Measurements from ENCODE around the gene PRKAA1. TPM values are rescaled to one million over a fixed set of nuclear protein-coding genes. Genes with fewer than 3 reads are reported as not detected.

PRKAA1 gene
- total and polyA plus RNA-seq, 9 donors, result 22.9 to 77.1 (median 58.1) TPM

DNA sequence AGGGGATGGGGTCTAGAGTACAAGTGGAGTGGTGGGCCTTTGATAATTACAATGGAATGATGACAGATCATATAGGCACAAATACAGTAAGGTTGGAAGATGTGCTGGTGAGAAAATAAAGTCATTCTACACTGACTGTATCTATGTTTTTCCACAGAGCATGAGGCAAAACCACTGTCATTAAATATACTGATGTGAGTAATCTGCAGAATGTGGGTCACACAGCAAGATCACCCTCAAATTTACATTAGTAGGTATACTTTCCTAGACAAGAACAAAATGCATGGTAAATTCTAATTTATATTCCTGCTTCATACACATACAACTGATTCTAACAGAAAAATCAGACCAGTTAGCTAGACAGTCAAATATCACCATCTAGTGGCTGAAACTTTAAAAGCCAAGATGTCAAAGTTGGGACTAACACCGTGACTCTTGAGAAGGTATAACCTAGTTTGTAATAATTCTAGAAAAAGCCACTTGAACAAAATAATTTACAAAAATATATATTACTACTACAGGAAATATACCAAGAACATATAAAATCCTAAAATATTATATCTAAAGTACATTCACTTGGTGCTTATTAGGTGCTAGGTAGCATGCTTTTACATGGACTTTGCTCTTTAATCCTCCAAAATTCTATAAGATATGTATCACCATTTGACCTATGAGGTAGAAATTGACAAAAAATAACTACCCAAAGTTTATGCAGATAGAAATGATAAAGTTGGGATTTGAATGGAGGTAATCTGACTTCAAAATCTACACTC, 61.9 kb downstream of the PRKAA1 start:
- Histone ChIP-seq H3K27me3 (no peaks in the 10 kb centered on the region), H3K4me1 (ENCODE audit: insufficient read depth) (peaks cover 4% of the 10 kb centered on the region), H3K27ac (no peak overlapping the region), H3K4me3 (no peak overlapping the region), H3K9me3 (no peaks in the 10 kb centered on the region), H3K36me3 (no peaks in the 10 kb centered on the region)
- DNase-seq, result no peak
- 13 to 24% (median 17%) methylated on average over 1 of the region's 1 CpG for WGBS, 3 donors
- intact Hi-C loops (cut with DNase I), result no loop called here
- TF ChIP-seq POLR2A (IDR thresholded peaks at IDR 0.05), result no peak
- TF ChIP-seq, protein P1, sequence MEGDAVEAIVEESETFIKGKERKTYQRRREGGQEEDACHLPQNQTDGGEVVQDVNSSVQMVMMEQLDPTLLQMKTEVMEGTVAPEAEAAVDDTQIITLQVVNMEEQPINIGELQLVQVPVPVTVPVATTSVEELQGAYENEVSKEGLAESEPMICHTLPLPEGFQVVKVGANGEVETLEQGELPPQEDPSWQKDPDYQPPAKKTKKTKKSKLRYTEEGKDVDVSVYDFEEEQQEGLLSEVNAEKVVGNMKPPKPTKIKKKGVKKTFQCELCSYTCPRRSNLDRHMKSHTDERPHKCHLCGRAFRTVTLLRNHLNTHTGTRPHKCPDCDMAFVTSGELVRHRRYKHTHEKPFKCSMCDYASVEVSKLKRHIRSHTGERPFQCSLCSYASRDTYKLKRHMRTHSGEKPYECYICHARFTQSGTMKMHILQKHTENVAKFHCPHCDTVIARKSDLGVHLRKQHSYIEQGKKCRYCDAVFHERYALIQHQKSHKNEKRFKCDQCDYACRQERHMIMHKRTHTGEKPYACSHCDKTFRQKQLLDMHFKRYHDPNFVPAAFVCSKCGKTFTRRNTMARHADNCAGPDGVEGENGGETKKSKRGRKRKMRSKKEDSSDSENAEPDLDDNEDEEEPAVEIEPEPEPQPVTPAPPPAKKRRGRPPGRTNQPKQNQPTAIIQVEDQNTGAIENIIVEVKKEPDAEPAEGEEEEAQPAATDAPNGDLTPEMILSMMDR (IDR thresholded peaks at IDR 0.05), result peak in 2 of 3 donors; percentile 13 to 28

DNA sequence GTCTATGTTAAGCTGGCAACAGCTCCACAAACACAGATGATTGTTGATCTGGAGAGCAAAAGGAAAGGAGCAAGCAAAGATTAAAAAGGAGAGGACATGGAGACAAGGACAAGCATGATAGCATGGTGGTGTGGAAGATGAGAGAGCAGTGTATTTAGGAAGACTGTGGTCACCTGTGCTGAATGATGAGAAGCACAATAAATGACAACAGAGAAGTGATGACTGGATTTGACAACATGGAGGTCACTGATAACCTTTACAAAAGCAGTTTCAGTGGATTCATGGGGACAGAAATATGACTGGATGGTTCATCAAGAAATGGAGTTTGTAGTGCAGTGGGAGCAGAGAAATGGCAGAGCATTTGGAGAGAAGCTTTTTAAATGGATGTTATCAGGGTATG, 62.6 kb downstream of the PRKAA1 start:
- no peak for TF ChIP-seq POLR2A (IDR thresholded peaks at IDR 0.05)
- TF ChIP-seq EP300 (IDR thresholded peaks at IDR 0.05), result no peak
- TF ChIP-seq, protein P1 (IDR thresholded peaks at IDR 0.05), result no peak
- peaks cover 4% of the 10 kb centered on the region for H3K4me1 ChIP-seq (ENCODE audit: insufficient read depth)
- no peak overlapping the region for H3K27ac ChIP-seq
- no peaks in the 10 kb centered on the region for H3K36me3 ChIP-seq
- intact Hi-C loops (cut with DNase I), result no loop called here
- no peak for DNase-seq
- no peaks in the 10 kb centered on the region for H3K27me3 ChIP-seq
- no peak overlapping the region for H3K4me3 ChIP-seq
- no peaks in the 10 kb centered on the region for H3K9me3 ChIP-seq

DNA sequence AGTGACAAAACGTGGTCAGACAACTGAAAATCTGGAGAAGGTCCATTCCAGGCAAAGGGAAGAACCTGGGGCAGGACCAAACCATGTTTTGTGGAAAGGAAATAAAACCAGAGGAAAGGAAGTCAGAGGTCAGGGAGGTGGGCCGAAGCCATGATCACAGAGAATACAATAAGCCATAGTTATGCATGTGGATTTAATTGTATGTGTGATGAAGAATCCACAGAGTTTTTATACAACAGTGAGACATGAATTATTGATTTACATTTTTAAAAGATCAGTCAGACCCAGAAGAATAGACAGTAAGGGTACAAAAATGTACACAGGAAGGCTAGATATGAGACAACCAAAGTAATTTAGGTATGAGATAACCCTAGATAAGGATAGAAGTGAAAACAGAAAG, 63.2 kb downstream of the PRKAA1 start:
- Histone ChIP-seq H3K4me3 (no peak overlapping the region), H3K27ac (no peak overlapping the region), H3K9me3 (no peaks in the 10 kb centered on the region), H3K36me3 (no peaks in the 10 kb centered on the region), H3K27me3 (no peaks in the 10 kb centered on the region), H3K4me1 (ENCODE audit: insufficient read depth) (peaks cover 4% of the 10 kb centered on the region)
- intact Hi-C loops (cut with DNase I), result no loop called here
- TF ChIP-seq EP300 (IDR thresholded peaks at IDR 0.05), result no peak
- no peak for TF ChIP-seq POLR2A (IDR thresholded peaks at IDR 0.05)
- TF ChIP-seq, protein P1 (IDR thresholded peaks at IDR 0.05), result no peak
- 64 to 74% (median 70%) methylated on average over 2 of the region's 2 CpGs for WGBS, 3 donors
- no peak for DNase-seq

DNA sequence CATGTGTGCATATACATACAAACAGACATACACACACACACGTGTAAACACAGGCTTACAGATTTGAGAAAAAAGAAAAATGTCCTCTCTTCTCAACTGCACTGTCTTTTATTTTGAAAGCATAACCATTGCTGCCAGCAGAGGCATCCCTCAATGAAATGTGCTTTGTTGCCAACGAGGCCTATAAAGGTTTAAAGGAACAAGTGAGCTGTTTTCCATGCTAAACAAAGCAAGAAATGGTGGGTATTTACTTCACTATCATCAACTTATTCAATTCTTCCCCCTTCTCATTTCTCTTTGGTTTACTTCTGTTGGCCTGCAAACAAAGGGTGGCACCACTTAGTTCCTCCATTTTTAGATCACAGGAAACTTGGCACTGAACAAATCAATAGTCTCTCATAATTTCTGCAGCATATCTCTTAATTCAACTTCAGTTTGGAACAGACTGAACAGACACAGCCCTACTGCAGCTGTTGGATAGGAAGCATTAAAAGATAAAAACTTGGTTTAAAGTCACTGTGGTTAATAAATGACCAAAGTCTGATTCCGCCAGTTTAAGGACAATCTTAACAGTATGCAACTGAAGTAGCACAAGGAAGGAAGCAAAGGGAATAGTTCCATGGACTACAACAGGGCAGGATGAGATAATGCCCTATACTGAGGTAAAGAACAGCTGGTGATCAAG, 64.2 kb downstream of the PRKAA1 start:
- no peaks in the 10 kb centered on the region for H3K36me3 ChIP-seq
- H3K27me3 ChIP-seq, result no peaks in the 10 kb centered on the region
- 25 to 33% (median 31%) methylated on average over 3 of the region's 3 CpGs for WGBS, 3 donors
- H3K27ac ChIP-seq, result no peak overlapping the region
- DNase-seq, result no peak
- peaks cover 4% of the 10 kb centered on the region for H3K4me1 ChIP-seq (ENCODE audit: insufficient read depth)
- intact Hi-C loops (cut with DNase I), result no loop called here
- H3K9me3 ChIP-seq, result no peaks in the 10 kb centered on the region
- H3K4me3 ChIP-seq, result no peak overlapping the region
- TF ChIP-seq POLR2A (IDR thresholded peaks at IDR 0.05) (no peak), EP300 (IDR thresholded peaks at IDR 0.05) (no peak)
- TF ChIP-seq, protein P1 (IDR thresholded peaks at IDR 0.05), result no peak
